Measurements from ENCODE around the gene KATNB1. TPM values are rescaled to one million over a fixed set of nuclear protein-coding genes. Genes with fewer than 3 reads are reported as not detected.
"Not testable (repeated sequence)": the region's sequence is repeated elsewhere in the genome, so short reads cannot be mapped to it uniquely, and the experiment has no call there.

The KATNB1 gene
- polyA plus RNA-seq, 2 of the 4 experiments (the other 2 are of a cell fraction) = 21.0 to 21.1 TPM

DNA sequence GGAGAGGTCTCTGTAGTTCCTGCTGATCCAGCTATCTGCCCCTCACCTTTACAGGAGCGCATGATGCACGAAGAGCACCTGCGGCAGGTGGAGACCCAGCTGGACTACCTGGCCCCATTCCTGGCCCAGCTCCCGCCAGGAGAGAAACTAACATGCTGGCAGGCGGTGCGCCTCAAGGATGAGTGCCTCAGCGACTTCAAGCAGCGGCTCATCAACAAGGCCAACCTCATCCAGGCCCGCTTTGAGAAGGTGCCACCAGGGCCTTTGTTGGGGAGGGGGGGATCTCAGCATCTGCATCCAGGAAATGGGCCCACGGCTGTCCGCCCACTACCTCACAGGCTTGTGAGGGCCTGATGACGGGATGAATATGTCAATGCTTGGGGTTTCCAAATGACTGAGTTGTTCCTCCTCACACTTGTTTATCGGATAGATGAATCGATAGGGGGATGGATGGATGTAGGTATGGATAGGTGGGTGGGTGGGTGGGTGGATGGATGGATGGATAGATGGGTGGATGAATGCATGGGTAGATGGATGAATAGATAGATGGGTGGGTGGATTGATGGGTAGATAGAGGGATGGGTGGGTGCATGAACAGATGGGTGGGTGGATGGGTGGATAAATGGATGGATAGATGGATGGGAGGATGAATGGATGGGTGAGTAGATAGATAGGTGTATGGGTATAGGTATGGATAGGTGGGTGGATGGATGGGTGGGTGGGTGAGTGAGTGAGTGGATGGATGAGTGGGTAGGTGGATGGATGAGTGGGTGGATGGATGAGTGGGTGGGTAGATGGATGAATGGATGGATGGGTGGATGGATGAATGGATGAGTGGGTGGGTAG is 7.0 kb upstream of the KATNB1 start:
- no peaks in the 10 kb centered on the region for H3K9me3 ChIP-seq
- no peak for FAIRE-seq
- POLR2A ChIA-PET = no interaction called here
- DNase-seq (ENCODE audit: low read depth in 1 of 2, low spot score in 1 of 2) = no peak
- no peak for ATAC-seq
- H3K27ac ChIP-seq = no peak overlapping the region
- H3K4me3 ChIP-seq = no peak overlapping the region
- H3K4me1 ChIP-seq = peaks cover 10% of the 10 kb centered on the region; the same call in 1 of the 3 replicates
- TF ChIP-seq CEBPB (IDR thresholded peaks at IDR 0.05) (no peak), RFX5 (IDR thresholded peaks at IDR 0.05) (no peak), ZC3H11A (IDR thresholded peaks at IDR 0.05) (no peak), HOXB13 (CRISPR knock-in tag; IDR thresholded peaks at IDR 0.05; ENCODE audit: low read depth) (no peak), RARB (CRISPR knock-in tag; IDR thresholded peaks at IDR 0.05) (no peak), NPAS2 (CRISPR knock-in tag; IDR thresholded peaks at IDR 0.05; ENCODE audit: borderline replicate concordance) (no peak), FOXS1 (CRISPR knock-in tag; IDR thresholded peaks at IDR 0.05) (no peak), EHMT2 (IDR thresholded peaks at IDR 0.05; ENCODE audit: low read depth) (no peak), SMC3 (IDR thresholded peaks at IDR 0.05) (no peak), ZNF302 (CRISPR knock-in tag; IDR thresholded peaks at IDR 0.05) (no peak), EP300 (IDR thresholded peaks at IDR 0.05) (no peak)
- TF ChIP-seq, protein P1, sequence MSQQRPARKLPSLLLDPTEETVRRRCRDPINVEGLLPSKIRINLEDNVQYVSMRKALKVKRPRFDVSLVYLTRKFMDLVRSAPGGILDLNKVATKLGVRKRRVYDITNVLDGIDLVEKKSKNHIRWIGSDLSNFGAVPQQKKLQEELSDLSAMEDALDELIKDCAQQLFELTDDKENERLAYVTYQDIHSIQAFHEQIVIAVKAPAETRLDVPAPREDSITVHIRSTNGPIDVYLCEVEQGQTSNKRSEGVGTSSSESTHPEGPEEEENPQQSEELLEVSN (IDR thresholded peaks at IDR 0.05; ENCODE audit: borderline replicate concordance, low read depth) = no peak
- TF ChIP-seq, protein P2, sequence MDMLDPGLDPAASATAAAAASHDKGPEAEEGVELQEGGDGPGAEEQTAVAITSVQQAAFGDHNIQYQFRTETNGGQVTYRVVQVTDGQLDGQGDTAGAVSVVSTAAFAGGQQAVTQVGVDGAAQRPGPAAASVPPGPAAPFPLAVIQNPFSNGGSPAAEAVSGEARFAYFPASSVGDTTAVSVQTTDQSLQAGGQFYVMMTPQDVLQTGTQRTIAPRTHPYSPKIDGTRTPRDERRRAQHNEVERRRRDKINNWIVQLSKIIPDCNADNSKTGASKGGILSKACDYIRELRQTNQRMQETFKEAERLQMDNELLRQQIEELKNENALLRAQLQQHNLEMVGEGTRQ (IDR thresholded peaks at IDR 0.05) = no peak
- TF ChIP-seq, protein P3, sequence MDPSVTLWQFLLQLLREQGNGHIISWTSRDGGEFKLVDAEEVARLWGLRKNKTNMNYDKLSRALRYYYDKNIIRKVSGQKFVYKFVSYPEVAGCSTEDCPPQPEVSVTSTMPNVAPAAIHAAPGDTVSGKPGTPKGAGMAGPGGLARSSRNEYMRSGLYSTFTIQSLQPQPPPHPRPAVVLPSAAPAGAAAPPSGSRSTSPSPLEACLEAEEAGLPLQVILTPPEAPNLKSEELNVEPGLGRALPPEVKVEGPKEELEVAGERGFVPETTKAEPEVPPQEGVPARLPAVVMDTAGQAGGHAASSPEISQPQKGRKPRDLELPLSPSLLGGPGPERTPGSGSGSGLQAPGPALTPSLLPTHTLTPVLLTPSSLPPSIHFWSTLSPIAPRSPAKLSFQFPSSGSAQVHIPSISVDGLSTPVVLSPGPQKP (IDR thresholded peaks at IDR 0.05; ENCODE audit: low read depth, low read length) = no peak
- H3K4me2 ChIP-seq = no peak overlapping the region
- WGBS (ENCODE audit: missing lambda C conversion rate) = 89% methylated on average over 11 of the region's 14 CpGs
- CTCF ChIA-PET = interaction anchor here (1.0 to 1.2 kb wide), 3 partner anchors 8 to 152 kb away, joined by 3 to 4 read pairs (median 4); no protein-coding TSS in a partner anchor

DNA sequence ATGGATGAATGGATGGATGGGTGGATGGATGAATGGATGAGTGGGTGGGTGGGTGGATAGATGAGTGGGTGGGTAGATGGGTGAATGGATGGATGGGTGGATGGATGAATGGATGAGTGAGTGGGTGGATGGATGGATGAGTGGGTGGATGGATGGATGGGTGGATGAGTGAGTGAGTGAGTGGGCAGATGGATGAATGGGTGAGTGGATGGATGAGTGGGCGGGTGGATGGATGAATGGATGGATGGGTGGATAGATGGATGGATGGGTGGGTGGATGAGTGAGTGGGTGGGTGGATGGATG is 6.4 kb upstream of the KATNB1 start:
- Histone ChIP-seq H3K4me1 (peaks cover 10% of the 10 kb centered on the region; the same call in 1 of the 3 replicates), H3K4me2 (no peak overlapping the region), H3K4me3 (no peak overlapping the region), H3K27ac (no peak overlapping the region), H3K9me3 (no peaks in the 10 kb centered on the region)
- DNase-seq (ENCODE audit: low read depth in 1 of 2, low spot score in 1 of 2) = no peak
- WGBS (ENCODE audit: missing lambda C conversion rate) = 21% methylated on average over 1 of the region's 1 CpG
- ChIA-PET POLR2A (no interaction called here), CTCF (no interaction called here)
- no peak for TF ChIP-seq ZFP36 (IDR thresholded peaks at IDR 0.05; ENCODE audit: borderline replicate concordance, partially characterized antibody)
- TF ChIP-seq, protein P4, sequence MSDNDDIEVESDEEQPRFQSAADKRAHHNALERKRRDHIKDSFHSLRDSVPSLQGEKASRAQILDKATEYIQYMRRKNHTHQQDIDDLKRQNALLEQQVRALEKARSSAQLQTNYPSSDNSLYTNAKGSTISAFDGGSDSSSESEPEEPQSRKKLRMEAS (IDR thresholded peaks at IDR 0.05) = no peak
- no peak for TF ChIP-seq HDAC2 (IDR thresholded peaks at IDR 0.05)
- TF ChIP-seq RARB (CRISPR knock-in tag; IDR thresholded peaks at IDR 0.05) = no peak
- TF ChIP-seq JUNB (IDR thresholded peaks at IDR 0.05) = no peak
- TF ChIP-seq HOXB13 (CRISPR knock-in tag; IDR thresholded peaks at IDR 0.05; ENCODE audit: low read depth) = no peak
- TF ChIP-seq, protein P3 (IDR thresholded peaks at IDR 0.05; ENCODE audit: low read depth, low read length) = no peak
- TF ChIP-seq FOSB (CRISPR knock-in tag; IDR thresholded peaks at IDR 0.05) = no peak
- TF ChIP-seq, protein P1 (IDR thresholded peaks at IDR 0.05; ENCODE audit: borderline replicate concordance, low read depth) = no peak
- no peak for TF ChIP-seq KDM1A (IDR thresholded peaks at IDR 0.05; ENCODE audit: low read depth)
- no peak for TF ChIP-seq GATA3 (IDR thresholded peaks at IDR 0.05; ENCODE audit: borderline replicate concordance)
- no peak for TF ChIP-seq RNF2 (IDR thresholded peaks at IDR 0.05; ENCODE audit: borderline replicate concordance, low read depth)
- no peak for TF ChIP-seq RCOR1 (IDR thresholded peaks at IDR 0.05; ENCODE audit: low read depth, low read length)
- TF ChIP-seq, protein P5, sequence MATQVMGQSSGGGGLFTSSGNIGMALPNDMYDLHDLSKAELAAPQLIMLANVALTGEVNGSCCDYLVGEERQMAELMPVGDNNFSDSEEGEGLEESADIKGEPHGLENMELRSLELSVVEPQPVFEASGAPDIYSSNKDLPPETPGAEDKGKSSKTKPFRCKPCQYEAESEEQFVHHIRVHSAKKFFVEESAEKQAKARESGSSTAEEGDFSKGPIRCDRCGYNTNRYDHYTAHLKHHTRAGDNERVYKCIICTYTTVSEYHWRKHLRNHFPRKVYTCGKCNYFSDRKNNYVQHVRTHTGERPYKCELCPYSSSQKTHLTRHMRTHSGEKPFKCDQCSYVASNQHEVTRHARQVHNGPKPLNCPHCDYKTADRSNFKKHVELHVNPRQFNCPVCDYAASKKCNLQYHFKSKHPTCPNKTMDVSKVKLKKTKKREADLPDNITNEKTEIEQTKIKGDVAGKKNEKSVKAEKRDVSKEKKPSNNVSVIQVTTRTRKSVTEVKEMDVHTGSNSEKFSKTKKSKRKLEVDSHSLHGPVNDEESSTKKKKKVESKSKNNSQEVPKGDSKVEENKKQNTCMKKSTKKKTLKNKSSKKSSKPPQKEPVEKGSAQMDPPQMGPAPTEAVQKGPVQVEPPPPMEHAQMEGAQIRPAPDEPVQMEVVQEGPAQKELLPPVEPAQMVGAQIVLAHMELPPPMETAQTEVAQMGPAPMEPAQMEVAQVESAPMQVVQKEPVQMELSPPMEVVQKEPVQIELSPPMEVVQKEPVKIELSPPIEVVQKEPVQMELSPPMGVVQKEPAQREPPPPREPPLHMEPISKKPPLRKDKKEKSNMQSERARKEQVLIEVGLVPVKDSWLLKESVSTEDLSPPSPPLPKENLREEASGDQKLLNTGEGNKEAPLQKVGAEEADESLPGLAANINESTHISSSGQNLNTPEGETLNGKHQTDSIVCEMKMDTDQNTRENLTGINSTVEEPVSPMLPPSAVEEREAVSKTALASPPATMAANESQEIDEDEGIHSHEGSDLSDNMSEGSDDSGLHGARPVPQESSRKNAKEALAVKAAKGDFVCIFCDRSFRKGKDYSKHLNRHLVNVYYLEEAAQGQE (IDR thresholded peaks at IDR 0.05) = no peak
- no peak for ATAC-seq
- no peak for FAIRE-seq

DNA sequence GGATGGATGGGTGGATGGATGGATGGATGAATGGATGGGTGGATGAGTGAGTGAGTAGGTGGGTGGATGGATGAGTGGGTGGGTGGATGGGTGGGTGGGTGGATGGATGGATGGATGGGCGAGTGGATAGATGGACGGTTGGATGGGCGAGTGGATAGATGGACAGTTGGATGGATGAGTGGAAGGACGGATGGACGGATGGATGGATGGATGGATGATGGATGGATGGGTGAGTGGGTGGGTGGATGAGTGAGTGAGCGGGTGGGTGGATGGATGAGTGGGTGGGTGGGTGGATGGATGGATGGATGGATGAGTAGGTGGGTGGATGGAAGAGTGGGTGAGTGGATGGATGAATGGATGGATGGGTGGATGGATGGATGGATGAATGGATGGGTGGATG is 5.7 kb upstream of the KATNB1 start:
- CTCF ChIA-PET = interaction anchor here (2.1 to 2.8 kb wide), 2 partner anchors 81 to 154 kb away, joined by 10 to 15 read pairs; no protein-coding TSS in a partner anchor
- H3K4me2 ChIP-seq; H3K27ac ChIP-seq; H3K9me3 ChIP-seq; FAIRE-seq; POLR2A ChIA-PET; DNase-seq (ENCODE audit: low read depth in 1 of 2, low spot score in 1 of 2); H3K4me3 ChIP-seq; ATAC-seq: not testable (repeated sequence)
- WGBS (ENCODE audit: missing lambda C conversion rate) = 13% methylated on average over 4 of the region's 6 CpGs
- peaks cover 12% of the 10 kb centered on the region; the same call in 1 of the 3 replicates for H3K4me1 ChIP-seq

Measured in A549 (cell line).